NCI-H460 (cell line): Measurements from ENCODE around the gene DNPH1. TPM values are rescaled to one million over a fixed set of nuclear protein-coding genes. Genes with fewer than 3 reads are reported as not detected.

Experiments
- DNase-seq: peaks from one replicate; pipeline ENCODE4 v3.0.0-alpha.2; 2016; ENCODE audit warnings: low read depth; ENCODE audit errors: extremely low read depth
- total RNA-seq: library from RNA; depleted of rRNA; stranded (reverse); fragments of >200 nt; shearing (Covaris generic); gene quantifications from 2 replicates; pipeline ENCODE4 v1.2.3, GENCODE V29; 2014

Gene DNPH1
- total RNA-seq, 1 experiment from 2014 or later = 114 TPM

DNA sequence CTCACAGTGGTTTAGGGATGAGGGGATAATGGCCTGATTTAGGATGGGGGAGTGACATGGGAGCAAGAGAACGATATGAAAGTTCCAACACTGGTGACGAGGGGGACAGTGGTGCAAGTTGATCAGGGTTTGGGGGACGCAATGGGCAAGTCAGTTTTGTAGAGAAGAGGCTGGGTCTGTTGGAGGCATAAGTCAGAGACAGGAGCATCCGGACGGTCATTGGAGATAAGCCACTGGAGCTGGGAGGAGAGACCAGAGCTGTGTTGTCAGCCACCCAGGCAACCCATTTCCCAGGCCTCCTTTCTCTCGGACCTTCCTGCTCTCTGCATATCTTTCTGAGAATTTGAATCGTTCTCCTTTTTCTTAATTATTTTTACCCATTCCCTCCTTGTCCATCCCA, 9.5 kb downstream of the DNPH1 start:
- DNase-seq = no peak

DNA sequence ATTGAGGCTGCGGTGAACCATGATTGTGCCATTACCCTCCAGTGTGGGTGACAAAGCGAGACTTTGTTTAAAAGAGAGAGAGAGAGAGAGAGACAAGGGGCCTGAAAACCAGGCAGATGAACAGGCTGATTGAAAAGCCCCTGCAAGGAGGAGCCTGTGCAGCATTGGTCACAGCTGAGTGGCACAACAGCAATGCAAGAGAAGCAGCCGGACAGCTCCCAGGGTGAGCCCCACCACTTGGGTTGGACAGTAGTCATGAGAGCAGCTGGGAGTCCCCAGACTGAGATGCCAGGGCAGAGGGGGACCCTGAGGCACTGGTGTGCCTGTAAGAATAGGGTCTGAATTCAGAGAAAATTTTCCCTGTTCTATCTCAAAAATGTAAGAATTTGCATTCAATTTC, 10.2 kb downstream of the DNPH1 start:
- no peak for DNase-seq

DNA sequence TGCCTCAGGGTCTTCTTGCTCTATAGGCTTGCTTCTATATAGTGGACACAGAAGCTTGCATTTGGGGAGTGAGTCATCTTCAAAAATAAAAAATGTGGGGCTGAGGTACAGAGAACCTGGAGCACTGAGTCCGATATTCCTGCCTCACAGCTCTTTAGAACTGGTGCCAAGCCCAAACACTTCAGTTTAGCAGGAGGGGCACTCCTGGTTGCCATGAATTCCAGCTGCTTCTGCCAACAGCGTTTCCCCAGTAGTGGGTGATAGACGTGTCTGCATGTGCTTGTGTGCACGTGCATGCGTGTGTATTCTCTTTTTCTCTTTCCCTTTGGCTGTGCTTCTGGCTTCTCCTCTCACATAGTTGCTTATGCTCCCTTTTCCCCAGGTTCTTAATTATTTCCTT, 11.9 kb downstream of the DNPH1 start:
- no peak for DNase-seq

DNA sequence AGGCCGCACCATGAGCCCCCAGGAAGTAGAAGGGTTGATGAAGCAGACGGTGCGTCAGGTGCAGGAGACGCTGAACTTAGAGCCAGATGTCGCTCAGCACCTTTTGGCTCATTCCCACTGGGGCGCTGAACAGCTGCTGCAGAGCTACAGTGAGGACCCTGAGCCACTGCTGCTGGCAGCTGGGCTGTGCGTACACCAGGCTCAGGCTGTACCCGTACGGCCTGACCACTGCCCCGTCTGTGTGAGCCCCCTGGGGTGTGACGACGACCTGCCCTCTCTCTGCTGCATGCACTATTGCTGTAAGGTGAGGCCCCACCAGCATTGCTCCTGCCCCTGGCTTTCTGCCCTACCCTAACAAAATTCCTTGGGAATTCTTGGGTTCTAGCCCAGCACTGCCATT, 13.1 kb downstream of the DNPH1 start:
- DNase-seq = no peak

DNA sequence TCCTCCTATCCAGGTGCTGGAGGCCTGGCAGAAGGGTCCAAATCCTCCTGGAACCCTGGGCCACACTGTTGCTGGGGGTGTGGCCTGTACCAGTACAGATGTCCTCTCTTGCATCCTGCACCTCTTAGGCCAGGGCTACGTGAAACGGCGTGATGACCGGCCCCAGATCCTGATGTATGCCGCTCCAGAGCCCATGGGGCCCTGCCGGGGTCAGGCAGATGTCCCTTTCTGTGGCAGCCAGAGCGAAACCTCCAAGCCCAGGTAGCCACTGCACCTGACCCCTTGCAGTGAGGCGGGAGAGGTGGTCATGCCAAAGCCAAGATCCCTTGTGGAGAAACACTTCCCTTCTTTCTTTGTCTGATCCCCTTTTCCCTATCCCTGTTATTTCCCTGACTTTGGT, 14.2 kb downstream of the DNPH1 start:
- no peak for DNase-seq

DNA sequence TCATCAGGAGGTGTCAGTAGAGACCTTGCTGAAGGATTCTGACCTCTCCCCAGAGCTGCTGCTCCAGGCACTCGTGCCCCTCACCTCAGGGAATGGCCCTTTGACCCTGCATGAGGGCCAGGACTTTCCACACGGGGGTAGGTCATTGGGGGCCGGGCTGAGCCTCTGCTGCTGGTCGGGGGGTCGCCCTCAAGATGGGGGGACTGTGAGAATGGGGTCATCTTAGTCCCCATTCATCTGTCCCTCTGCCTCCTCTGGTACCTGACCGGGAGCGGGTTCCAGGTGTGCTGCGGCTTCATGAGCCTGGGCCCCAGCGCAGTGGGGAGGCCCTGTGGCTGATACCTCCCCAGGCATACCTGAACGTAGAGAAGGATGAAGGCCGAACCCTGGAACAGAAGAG, 15.8 kb downstream of the DNPH1 start:
- DNase-seq = no peak

DNA sequence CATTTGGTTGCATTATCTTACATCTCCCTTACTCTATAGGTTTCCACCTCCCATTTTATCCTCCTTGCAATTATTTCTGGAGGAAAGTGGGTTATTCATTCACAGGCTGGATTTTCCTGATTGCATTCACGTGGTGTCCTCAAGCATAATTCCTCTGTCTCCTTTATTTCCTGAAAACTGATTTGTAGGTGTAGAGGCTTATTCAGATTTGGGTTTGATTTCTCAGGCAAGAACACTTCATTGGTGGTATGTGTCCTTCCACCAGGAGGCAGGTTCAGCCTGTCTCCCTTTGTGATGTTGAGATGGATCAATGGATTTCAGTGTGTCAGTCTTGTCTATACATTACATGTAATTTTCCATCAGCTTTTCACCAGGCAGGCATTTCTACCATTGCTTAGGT, 17.3 kb downstream of the DNPH1 start:
- no peak for DNase-seq

DNA sequence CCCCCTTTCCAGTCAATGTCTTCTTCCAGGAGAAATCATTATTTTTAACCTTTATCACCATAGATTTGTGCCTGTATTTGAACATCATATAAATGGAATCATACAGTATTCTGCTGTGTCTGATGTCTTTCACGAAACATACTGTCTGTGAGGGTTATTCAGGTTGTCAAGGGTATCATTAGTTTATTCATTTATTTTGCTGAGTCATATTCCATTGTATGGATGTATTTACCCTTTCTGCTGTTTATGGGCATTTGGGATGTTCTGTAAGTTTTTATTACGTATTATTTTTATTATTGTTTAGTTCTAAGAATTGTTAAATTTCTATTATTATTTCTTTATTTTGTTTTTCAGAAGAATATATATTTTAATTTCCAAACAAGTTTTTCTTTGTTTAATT, 22.0 kb downstream of the DNPH1 start:
- DNase-seq = no peak

DNA sequence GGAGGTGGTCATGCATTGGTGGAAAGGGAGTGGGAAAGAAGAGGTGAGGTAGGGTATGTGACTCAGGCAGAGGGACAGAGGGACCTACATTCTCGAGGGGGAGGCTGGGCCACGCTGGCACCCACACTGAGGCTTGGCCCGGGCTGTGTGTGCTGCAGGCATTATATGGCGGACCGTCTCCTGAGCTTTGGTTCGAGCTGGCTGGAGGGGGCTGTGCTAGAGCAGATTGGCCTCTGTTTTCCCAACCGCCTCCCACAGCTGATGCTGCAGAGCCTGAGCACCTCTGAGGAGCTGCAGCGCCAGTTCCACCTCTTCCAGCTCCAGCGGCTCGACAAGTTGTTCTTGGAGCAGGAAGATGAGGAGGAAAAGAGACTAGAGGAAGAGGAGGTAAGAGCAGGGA, 23.4 kb downstream of the DNPH1 start:
- DNase-seq = no peak

DNA sequence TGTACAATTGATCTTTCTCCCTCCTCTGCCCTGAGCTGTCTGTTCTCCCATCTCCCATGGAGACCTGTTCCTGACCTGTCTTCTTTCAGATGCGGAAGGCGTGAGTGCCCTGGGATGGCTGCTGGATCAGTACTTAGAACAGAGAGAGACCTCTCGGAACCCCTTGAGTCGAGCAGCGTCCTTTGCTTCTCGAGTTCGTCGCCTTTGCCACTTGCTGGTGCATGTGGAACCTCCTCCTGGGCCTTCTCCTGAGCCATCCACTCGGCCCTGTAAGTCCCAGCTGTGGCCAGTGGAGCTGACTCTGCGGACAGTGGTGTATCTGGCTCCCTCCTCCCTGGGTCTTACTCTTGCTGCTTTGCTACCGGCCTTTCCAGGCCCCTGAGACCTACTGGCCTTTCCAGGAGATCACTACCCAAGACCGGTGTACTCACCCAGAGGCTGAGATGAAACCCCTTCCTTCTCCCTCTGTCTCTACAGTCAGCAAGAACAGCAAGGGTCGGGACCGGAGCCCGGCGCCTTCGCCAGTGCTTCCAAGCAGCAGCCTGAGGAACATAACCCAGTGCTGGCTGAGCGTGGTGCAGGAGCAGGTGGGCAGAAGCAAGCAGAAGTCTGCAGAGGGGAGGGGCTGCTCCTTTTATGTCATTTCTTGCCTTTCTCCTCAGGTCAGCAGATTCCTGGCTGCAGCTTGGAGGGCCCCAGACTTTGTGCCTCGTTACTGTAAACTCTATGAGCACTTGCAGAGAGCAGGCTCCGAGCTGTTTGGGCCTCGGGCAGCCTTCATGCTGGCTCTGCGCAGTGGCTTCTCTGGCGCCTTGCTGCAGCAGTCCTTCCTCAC, 24.8 kb downstream of the DNPH1 start:
- no peak for DNase-seq

DNA sequence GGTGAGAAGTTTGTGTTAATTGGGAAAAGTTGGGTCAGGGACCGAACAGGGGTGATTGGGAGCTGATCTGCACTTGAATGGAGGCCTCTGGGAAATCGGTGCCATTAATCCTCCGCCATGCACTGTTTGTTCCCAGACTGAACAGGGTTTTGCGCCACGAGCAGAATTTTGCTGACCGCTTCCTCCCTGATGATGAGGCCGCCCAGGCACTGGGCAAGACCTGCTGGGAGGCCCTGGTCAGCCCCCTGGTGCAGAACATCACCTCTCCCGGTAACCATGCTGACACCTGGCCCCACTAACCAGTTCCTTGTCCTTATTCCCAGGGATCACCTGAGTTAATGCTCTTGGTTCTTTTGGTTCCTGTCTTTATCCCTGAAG, 25.6 kb downstream of the DNPH1 start:
- no peak for DNase-seq

DNA sequence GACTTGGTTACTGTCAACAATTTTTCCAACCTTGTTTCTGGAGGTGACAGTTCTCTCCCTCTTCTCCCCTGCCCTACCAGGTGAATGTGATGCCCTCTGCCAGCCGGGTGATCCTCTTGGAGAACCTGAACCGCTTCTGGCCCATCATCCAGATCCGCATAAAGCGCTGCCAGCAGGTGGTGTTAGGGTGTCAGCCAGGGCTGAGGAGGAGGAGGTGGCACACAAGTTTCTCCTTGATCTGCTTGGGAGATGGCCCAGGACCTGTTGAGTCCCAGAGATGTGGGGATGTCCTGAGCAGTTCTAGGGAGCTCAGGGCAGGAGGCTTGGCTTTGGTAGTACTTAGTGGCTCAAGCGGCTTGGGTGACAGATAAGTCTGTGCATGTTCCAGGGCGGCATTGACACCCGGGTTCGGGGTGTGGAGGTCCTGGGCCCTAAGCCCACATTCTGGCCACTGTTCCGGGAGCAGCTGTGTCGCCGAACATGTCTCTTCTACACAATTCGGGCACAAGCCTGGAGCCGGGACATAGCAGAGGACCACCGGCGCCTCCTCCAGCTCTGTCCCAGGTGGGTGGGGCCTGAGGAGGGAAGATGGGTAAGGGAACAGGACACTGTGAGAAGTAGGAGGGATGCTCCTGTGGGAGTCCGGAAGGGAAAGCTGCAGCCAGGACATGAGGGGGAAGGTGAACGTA, 26.1 kb downstream of the DNPH1 start:
- no peak for DNase-seq

DNA sequence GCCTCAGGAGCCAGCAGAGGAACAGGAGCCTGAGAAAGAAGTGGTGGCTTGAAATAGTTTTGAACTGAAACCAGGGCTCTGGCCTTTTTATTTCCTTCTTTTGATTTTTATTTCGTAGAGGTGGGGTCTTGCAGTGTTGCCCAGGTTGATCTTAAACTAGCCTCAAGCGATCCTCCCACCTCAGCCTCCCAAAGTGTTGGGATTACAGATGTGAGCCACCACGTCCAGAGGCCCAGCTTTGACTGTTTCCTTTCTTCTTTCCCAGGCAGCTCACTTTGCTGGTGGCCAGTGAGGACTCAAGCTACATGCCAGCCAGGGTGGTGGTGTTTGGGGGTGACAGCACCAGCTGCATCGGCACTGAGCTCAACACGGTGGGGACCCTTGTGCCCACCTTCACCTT, 26.8 kb downstream of the DNPH1 start:
- no peak for DNase-seq

DNA sequence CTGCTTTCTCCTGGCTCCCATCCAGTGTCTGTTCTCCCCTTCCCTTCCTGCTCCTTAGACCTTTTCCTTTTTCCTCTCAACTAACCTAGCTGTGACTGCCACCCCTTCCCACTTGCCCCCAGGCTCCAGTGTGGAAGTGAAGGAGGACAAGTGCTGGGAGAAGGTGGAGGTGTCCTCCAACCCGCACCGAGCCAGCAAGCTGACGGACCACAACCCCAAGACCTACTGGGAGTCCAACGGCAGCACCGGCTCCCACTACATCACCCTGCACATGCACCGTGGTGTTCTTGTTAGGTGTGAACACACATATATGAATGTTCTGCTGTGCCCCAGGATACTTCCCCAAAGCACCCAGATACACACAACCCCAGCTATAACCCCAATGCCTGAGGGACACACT, 28.7 kb downstream of the DNPH1 start:
- DNase-seq = no peak

DNA sequence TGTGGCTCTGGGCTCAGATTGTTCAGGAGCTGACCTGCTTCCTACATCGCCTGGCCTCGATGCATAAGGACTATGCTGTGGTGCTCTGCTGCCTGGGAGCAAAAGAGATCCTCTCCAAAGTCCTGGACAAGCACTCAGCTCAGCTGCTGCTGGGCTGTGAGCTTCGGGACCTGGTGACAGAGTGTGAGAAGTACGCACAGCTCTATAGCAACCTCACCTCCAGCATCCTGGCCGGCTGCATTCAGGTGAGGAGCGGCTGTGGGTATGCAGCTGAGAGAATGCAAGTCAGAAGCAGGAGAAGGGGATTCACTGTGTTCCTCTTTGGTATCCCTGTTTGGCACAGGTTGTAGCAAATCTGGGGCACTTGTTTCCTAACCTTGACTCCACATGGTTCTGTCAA, 29.4 kb downstream of the DNPH1 start:
- no peak for DNase-seq

DNA sequence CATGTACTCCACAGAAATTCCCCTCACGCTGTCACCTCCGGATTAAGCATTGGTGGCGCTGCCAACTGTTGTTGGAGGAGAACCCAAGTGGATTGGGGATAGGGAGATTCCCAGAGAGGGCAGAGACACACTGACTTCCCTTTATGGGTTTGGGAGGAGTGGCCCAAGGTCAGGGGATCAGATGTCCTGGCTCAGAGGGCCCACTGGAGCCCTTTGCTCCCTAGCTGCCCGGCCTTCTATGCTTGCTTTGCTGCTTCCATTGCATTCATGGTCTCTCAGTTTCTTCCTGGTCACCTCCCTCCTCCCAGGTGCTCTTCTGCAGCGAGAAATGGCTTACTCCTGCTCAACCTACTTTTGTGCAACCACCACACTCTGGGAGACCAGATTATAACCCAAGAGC, 32.9 kb downstream of the DNPH1 start:
- no peak for DNase-seq

DNA sequence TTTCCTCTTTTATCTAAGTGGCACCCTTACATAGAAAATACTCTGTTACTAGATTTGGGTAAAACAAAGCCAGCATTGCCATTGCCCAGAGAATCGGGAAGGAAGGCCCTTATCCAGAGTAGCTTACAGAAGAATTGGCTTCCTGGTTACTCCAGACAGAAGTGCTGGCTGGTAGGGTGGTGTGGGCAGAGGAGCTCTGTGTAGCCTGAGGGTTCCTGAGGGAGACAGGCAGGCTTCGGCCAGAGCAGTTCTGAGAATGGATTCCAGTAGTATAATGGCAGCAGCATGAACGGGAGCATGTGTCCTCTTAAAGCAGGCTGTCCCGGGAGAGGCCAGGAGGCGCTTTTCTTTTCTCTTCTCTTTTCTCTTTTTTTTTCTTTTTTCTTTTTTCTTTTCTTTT, 35.4 kb downstream of the DNPH1 start:
- no peak for DNase-seq

DNA sequence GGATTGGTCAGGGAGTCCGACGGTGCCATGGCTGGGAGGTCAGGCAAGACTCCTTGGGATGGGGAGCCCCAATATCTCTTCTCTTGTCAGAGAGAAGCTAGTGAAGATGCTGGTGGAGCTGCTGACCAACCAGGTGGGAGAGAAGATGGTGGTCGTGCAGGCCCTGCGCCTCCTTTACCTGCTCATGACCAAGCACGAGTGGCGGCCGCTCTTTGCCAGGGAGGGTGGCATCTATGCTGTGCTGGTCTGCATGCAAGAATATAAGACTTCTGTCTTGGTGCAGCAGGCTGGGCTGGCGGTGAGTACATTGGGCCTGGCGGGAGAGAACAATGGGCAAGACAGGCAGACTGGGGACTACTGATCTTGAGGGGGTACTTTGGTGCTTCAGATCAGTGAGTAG, 36.4 kb downstream of the DNPH1 start:
- DNase-seq = no peak

DNA sequence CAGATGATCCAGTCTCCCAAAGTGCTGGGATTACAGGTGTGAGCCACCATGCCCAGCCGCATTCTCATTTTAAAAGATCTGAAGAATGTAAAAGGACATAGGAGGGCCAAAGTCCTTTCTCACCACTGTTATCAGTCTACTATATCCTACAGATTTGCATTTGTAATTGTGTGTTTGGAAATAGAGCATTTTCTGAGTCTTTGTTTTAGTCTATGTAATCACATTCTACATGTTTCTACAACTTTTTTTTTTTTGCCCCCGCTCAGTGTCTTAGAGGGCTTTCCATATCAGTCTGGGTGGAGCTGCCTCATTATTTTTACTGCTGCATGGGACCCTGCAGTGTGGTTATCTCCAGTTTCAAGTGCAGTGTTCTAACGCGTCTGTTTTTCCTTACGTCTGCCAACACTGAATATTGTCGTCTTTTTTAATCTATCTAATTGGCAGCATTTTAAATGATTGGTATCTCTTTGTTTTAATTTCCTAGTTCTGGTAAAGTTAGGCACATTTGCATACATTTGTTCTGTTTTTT, 39.4 kb downstream of the DNPH1 start:
- DNase-seq = no peak

DNA sequence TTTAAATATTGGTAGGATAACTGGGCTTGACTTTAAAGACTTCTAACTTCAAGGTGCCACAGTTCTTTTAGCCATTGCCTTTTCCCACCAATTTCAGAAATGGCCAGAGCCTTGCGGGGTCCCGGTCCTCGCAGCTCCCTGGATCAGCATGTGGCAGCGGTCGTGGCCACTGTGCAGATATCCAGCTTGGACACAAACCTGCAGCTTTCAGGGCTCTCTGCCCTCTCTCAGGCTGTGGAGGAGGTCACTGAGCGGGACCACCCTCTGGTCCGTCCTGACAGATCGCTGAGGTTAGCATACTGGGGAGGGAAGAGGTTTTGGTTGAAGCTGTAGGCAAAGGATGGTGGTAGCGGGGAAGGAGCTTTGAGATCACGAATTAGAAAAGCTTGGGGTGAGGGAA, 40.9 kb downstream of the DNPH1 start:
- no peak for DNase-seq

DNA sequence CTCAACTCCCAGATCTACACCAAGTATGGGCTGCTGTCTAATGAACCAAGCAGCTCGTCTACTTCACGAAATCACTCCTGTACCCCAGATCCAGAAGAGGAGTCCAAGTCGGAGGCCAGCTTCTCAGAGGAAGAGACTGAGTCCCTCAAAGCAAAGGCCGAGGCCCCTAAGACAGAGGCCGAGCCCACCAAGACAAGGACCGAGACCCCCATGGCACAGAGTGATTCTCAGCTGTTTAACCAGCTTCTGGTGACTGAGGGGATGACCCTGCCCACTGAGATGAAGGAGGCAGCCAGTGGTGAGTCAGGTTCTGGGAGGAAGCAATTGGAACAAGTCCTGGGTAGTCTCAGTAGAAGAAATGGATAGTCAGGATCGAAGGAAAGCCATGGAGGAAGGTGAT, 41.5 kb downstream of the DNPH1 start:
- no peak for DNase-seq

DNA sequence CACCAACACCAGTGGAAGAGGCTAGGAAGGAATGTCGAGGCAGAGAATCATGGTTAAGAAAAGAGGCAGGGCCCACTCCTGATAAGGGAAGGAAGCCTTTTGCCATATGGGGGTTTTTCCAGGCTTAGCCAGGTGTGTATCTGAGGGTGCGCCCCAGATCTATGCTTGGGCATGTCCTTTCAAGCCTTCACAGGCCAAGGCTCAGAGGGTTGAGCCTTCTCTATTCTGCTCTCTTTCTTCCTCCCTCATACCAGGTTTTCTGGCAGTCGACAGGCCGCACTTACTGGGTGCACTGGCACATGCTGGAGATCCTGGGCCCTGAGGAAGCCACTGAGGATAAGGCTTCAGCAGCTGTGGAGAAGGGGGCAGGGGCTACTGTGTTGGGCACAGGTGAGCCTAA, 42.6 kb downstream of the DNPH1 start:
- DNase-seq = no peak
